ENCODE results near the gene TTC23.

Gene TTC23

GRCh38 chr15:99096173-99096893 is 153.0 kb downstream of the TTC23 start:
- no peak for DNase-seq (ENCODE audit: low spot score)
- TF ChIP-seq, protein P1, sequence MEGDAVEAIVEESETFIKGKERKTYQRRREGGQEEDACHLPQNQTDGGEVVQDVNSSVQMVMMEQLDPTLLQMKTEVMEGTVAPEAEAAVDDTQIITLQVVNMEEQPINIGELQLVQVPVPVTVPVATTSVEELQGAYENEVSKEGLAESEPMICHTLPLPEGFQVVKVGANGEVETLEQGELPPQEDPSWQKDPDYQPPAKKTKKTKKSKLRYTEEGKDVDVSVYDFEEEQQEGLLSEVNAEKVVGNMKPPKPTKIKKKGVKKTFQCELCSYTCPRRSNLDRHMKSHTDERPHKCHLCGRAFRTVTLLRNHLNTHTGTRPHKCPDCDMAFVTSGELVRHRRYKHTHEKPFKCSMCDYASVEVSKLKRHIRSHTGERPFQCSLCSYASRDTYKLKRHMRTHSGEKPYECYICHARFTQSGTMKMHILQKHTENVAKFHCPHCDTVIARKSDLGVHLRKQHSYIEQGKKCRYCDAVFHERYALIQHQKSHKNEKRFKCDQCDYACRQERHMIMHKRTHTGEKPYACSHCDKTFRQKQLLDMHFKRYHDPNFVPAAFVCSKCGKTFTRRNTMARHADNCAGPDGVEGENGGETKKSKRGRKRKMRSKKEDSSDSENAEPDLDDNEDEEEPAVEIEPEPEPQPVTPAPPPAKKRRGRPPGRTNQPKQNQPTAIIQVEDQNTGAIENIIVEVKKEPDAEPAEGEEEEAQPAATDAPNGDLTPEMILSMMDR (IDR thresholded peaks at IDR 0.05; ENCODE audit: borderline replicate concordance, control extremely low read depth, extremely low read depth, insufficient read depth, missing control alignments) = no peak
- in situ Hi-C loops (cut with MboI; ENCODE audit: low sequenced_read_pairs, unreplicated experiment) = loop anchor here (5.0 to 25.0 kb wide), 2 partner anchors 116 to 584 kb away; no protein-coding TSS in a partner anchor

DNA sequence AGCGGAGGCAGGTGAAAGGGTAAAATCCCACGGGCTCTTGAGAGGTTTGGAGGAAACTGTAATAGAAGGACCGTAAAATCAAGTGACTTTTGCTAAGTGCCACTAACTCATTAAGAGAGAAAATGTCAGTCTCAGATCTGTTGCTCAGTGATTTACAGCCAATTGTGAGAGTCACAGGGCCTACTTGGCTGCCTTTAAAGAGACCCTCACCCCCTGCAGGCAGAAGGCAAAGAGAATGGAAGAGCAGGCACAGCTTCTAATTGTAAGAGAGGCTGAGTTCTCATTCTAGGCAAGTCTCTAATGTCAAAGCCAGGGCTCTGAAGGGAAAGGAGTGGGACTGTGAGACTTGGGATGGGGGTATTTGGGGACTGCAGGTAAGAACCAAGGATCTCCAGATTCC is 153.8 kb downstream of the TTC23 start:
- in situ Hi-C loops (cut with MboI; ENCODE audit: low sequenced_read_pairs, unreplicated experiment) = loop anchor here (5.0 to 25.0 kb wide), 2 partner anchors 117 to 583 kb away; no protein-coding TSS in a partner anchor
- no peak for DNase-seq (ENCODE audit: low spot score)
- TF ChIP-seq, protein P1 (IDR thresholded peaks at IDR 0.05; ENCODE audit: borderline replicate concordance, control extremely low read depth, extremely low read depth, insufficient read depth, missing control alignments) = no peak

- in situ Hi-C loops (cut with MboI; ENCODE audit: low sequenced_read_pairs, unreplicated experiment) = loop anchor here (25.0 kb wide), 1 partner anchor 580 kb away; no protein-coding TSS in a partner anchor
- DNase-seq (ENCODE audit: low spot score) = no peak
- TF ChIP-seq, protein P1 (IDR thresholded peaks at IDR 0.05; ENCODE audit: borderline replicate concordance, control extremely low read depth, extremely low read depth, insufficient read depth, missing control alignments) = no peak
These were observed 156.7 kb downstream of the TTC23 start for GRCh38 chr15:99092554-99093172.

- in situ Hi-C loops (cut with MboI; ENCODE audit: low sequenced_read_pairs, unreplicated experiment) = loop anchor here (25.0 kb wide), 1 partner anchor 579 kb away; no protein-coding TSS in a partner anchor
- TF ChIP-seq, protein P1 (IDR thresholded peaks at IDR 0.05; ENCODE audit: borderline replicate concordance, control extremely low read depth, extremely low read depth, insufficient read depth, missing control alignments) = no peak
- no peak for DNase-seq (ENCODE audit: low spot score)
These were observed 158.4 kb downstream of the TTC23 start for GRCh38 chr15:99090938-99091337.

DNA sequence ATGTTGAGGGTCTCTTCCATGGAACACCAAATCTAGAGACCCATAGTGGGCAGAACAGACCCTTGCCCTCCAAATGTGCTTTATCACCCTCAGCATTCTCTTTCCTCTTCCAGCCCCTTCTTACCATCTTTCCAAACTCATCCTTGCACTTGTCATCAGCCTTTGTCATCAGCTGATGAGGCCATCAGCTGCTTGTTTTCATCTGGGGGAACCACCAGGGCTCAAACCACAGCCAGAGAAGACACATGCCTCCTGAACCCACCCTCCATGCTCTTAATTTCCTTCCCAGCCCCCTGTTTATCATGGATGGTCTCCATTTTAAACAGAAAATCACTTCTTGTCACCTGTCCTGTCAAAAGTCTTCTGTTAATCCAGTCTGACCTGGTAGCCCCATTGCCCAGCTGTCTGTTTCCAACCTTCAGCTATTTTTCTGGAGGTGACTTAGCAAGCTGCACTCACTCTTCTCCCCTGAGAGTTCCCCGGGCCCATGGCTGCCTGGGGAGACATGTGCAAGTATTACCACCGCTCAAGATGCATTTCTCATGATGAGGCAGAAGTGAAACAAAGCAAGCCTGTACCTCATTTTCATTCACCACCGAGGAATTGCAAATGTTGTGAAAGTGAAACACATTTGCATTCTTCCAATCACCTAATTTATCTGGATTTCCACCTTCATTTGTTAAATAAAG is 159.2 kb downstream of the TTC23 start:
- in situ Hi-C loops (cut with MboI; ENCODE audit: low sequenced_read_pairs, unreplicated experiment) = loop anchor here (25.0 kb wide), 1 partner anchor 578 kb away; no protein-coding TSS in a partner anchor
- TF ChIP-seq, protein P1 (IDR thresholded peaks at IDR 0.05; ENCODE audit: borderline replicate concordance, control extremely low read depth, extremely low read depth, insufficient read depth, missing control alignments) = no peak
- DNase-seq (ENCODE audit: low spot score) = peak; percentile 80

DNA sequence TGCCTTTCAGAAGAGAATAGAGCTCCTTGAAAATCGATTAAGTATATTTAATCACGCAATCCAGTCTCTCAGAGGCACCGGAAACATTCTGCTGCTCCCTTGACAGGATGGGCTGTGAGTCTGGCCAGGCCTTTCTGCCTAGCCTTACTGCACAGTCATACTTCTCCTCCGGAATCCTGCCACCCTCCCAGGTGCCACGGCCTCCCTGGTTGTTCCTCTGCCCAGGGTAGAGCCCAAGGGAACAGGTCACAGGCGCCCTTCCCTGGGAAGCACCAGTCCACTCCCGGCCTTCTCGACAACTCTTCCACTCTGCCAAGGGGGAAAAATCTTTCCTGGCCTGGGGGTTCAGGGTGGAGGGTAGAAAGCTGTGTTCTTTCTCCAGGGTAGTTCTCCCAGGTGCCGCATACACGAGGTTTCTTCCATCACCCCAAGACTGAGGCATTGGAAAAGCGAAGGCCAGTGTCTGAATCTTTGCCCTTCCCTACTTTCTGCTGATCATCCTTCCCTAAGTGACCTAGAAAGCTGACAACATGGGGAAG is 161.9 kb downstream of the TTC23 start:
- in situ Hi-C loops (cut with MboI; ENCODE audit: low sequenced_read_pairs, unreplicated experiment) = loop anchor here (25.0 kb wide), 1 partner anchor 575 kb away; no protein-coding TSS in a partner anchor
- no peak for DNase-seq (ENCODE audit: low spot score)
- TF ChIP-seq, protein P1 (IDR thresholded peaks at IDR 0.05; ENCODE audit: borderline replicate concordance, control extremely low read depth, extremely low read depth, insufficient read depth, missing control alignments) = no peak
